ENCODE results near the gene APOBEC3B.

- TF ChIP-seq POLR2A (IDR thresholded peaks at IDR 0.05) (no peak), CTCF (IDR thresholded peaks at IDR 0.05) (no peak)
These were observed 28.8 kb downstream of the APOBEC3B start for GRCh38 chr22:39010946-39011345.
